OCI-LY3 (cell line): ENCODE results near the gene TRIO.

ENCODE experiments used
- EZH2phosphoT487 ChIP-seq: fragments of 200-600 bp; shearing (Covaris generic); IDR thresholded peaks from 2 replicates; pipeline ENCODE4 v1.6.1; 2018; ENCODE audit warnings: antibody characterized with exemption, mixed run types, low read depth
- TF ChIP-seq, protein P1 (sequence below): fragments of 200-600, 300-600 bp; sonication (generic); IDR thresholded peaks from 2 replicates; pipeline ENCODE4 v1.5.1; 2014; ENCODE audit warnings: antibody characterized with exemption, low read length, low read depth

DNA sequence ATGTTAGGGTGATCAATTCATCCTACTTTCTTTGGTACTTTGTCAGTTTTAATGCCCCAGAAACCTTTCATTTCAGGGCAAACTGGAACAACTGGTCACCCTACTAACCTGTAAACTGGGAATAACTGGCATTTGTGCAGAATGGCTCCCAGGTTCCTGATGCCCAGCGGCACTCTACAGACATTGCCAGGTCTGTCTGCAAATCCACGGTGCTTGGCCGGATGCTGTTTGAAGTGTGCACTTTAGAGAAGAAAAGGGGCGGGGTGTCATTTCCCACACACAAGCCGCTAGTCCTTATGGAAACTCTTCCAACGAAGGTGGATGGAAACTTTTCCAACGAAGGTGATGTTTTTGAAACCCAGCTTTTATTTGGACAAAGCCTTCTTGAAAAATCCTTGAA lies 388.5 kb downstream of the TRIO start:
- TF ChIP-seq, protein P1, sequence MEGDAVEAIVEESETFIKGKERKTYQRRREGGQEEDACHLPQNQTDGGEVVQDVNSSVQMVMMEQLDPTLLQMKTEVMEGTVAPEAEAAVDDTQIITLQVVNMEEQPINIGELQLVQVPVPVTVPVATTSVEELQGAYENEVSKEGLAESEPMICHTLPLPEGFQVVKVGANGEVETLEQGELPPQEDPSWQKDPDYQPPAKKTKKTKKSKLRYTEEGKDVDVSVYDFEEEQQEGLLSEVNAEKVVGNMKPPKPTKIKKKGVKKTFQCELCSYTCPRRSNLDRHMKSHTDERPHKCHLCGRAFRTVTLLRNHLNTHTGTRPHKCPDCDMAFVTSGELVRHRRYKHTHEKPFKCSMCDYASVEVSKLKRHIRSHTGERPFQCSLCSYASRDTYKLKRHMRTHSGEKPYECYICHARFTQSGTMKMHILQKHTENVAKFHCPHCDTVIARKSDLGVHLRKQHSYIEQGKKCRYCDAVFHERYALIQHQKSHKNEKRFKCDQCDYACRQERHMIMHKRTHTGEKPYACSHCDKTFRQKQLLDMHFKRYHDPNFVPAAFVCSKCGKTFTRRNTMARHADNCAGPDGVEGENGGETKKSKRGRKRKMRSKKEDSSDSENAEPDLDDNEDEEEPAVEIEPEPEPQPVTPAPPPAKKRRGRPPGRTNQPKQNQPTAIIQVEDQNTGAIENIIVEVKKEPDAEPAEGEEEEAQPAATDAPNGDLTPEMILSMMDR, result no peak
- no peak for TF ChIP-seq EZH2phosphoT487
